ENCODE measurements around the gene ST6GALNAC6. TPM values are rescaled to one million over a fixed set of nuclear protein-coding genes. Genes with fewer than 3 reads are reported as not detected.

The ST6GALNAC6 gene
- total RNA-seq, 2 experiments from 2014 or later, result 93.1 to 97.5 TPM

GRCh38 chr9:127860260-127860659, 39.1 kb downstream of the ST6GALNAC6 start:
- no peak for TF ChIP-seq CTCF (IDR thresholded peaks at IDR 0.05)
- Histone ChIP-seq H3K27ac (ENCODE audit: low read depth in 1 of 2, low read length in 2 of 2) (no peak overlapping the region), H3K4me3 (ENCODE audit: low read length) (no peak overlapping the region), H3K4me1 (ENCODE audit: insufficient read depth, low read length) (peaks cover 66% of the 10 kb centered on the region), H3K9me3 (ENCODE audit: control insufficient read depth in 1 of 2, insufficient read depth in 1 of 2, low read length in 2 of 2) (no peaks in the 10 kb centered on the region), H3K36me3 (ENCODE audit: insufficient read depth, low read length) (no peaks in the 10 kb centered on the region), H3K27me3 (ENCODE audit: control insufficient read depth in 1 of 2, insufficient read depth in 2 of 2, low read length in 2 of 2) (no peaks in the 10 kb centered on the region)
- ATAC-seq (ENCODE audit: poor library complexity) (no peak), DNase-seq (no peak)
- Mint-ChIP-seq H3K36me3 (ENCODE audit: low read depth) (no peaks in the 10 kb centered on the region), H3K27me3 (no peaks in the 10 kb centered on the region), H3K4me1 (ENCODE audit: low read depth) (peaks cover 38% of the 10 kb centered on the region), H3K27ac (peak overlapping the region; percentile 87), H3K4me3 (no peak overlapping the region), H3K9me3 (no peaks in the 10 kb centered on the region)
- CTCF ChIA-PET, result interaction anchor here (0.6 kb wide), 1 partner anchor 306 kb away, joined by 3 read pairs; no protein-coding TSS in a partner anchor
- intact Hi-C loops (cut with DNase I, micrococcal nuclease), result loop anchor here in 1 of 2 experiments (5.0 kb wide), 1 partner anchor 37 kb away; the partner anchor contains the start of gene ST6GALNAC6
- POLR2A ChIA-PET, result no interaction called here

GRCh38 chr9:127858041-127858512, 41.3 kb downstream of the ST6GALNAC6 start:
- Histone ChIP-seq H3K4me1 (ENCODE audit: insufficient read depth, low read length) (peaks cover 72% of the 10 kb centered on the region), H3K9me3 (ENCODE audit: control insufficient read depth in 1 of 2, insufficient read depth in 1 of 2, low read length in 2 of 2) (no peaks in the 10 kb centered on the region), H3K27me3 (ENCODE audit: control insufficient read depth in 1 of 2, insufficient read depth in 2 of 2, low read length in 2 of 2) (no peaks in the 10 kb centered on the region), H3K36me3 (ENCODE audit: insufficient read depth, low read length) (no peaks in the 10 kb centered on the region), H3K4me3 (ENCODE audit: low read length) (no peak overlapping the region), H3K27ac (ENCODE audit: low read depth in 1 of 2, low read length in 2 of 2) (no peak overlapping the region)
- ChIA-PET POLR2A (interaction anchor here (1.1 kb wide), 1 partner anchor 61 kb away, joined by 3 read pairs; no protein-coding TSS in a partner anchor), CTCF (no interaction called here)
- intact Hi-C loops (cut with DNase I, micrococcal nuclease), result no loop called here
- peaks cover 37% of the 10 kb centered on the region for H3K4me1 Mint-ChIP-seq (ENCODE audit: low read depth)
- H3K36me3 Mint-ChIP-seq (ENCODE audit: low read depth), result no peaks in the 10 kb centered on the region
- H3K9me3 Mint-ChIP-seq, result no peaks in the 10 kb centered on the region
- no peak overlapping the region for H3K27ac Mint-ChIP-seq
- no peaks in the 10 kb centered on the region for H3K27me3 Mint-ChIP-seq
- DNase-seq (no peak), ATAC-seq (ENCODE audit: poor library complexity) (no peak)
- no peak for TF ChIP-seq CTCF (IDR thresholded peaks at IDR 0.05)
- no peak overlapping the region for H3K4me3 Mint-ChIP-seq

GRCh38 chr9:127857278-127857677, 42.1 kb downstream of the ST6GALNAC6 start:
- Histone ChIP-seq H3K36me3 (ENCODE audit: insufficient read depth, low read length) (no peaks in the 10 kb centered on the region), H3K4me3 (ENCODE audit: low read length) (no peak overlapping the region), H3K4me1 (ENCODE audit: insufficient read depth, low read length) (peaks cover 70% of the 10 kb centered on the region), H3K27me3 (ENCODE audit: control insufficient read depth in 1 of 2, insufficient read depth in 2 of 2, low read length in 2 of 2) (no peaks in the 10 kb centered on the region), H3K27ac (ENCODE audit: low read depth in 1 of 2, low read length in 2 of 2) (no peak overlapping the region), H3K9me3 (ENCODE audit: control insufficient read depth in 1 of 2, insufficient read depth in 1 of 2, low read length in 2 of 2) (no peaks in the 10 kb centered on the region)
- H3K4me3 Mint-ChIP-seq, result no peak overlapping the region
- peaks cover 36% of the 10 kb centered on the region for H3K4me1 Mint-ChIP-seq (ENCODE audit: low read depth)
- TF ChIP-seq CTCF (IDR thresholded peaks at IDR 0.05), result no peak
- H3K36me3 Mint-ChIP-seq (ENCODE audit: low read depth), result no peaks in the 10 kb centered on the region
- H3K27me3 Mint-ChIP-seq, result no peaks in the 10 kb centered on the region
- CTCF ChIA-PET, result no interaction called here
- POLR2A ChIA-PET, result interaction anchor here (1.1 kb wide), 1 partner anchor 60 kb away, joined by 3 read pairs; no protein-coding TSS in a partner anchor
- no peak overlapping the region for H3K27ac Mint-ChIP-seq
- intact Hi-C loops (cut with DNase I, micrococcal nuclease), result no loop called here
- DNase-seq (no peak), ATAC-seq (ENCODE audit: poor library complexity) (no peak)
- no peaks in the 10 kb centered on the region for H3K9me3 Mint-ChIP-seq

Measured in CD4-positive, alpha-beta T cell (primary cell).